ENCODE results near the gene RHOH. TPM values are rescaled to one million over a fixed set of nuclear protein-coding genes. Genes with fewer than 3 reads are reported as not detected.
A peak's percentile ranks its signal among the peaks of the same experiment; 100 is the strongest.

Gene RHOH
- total RNA-seq, 2 experiments from 2014 or later, result 38.2 to 83.2 TPM

DNA sequence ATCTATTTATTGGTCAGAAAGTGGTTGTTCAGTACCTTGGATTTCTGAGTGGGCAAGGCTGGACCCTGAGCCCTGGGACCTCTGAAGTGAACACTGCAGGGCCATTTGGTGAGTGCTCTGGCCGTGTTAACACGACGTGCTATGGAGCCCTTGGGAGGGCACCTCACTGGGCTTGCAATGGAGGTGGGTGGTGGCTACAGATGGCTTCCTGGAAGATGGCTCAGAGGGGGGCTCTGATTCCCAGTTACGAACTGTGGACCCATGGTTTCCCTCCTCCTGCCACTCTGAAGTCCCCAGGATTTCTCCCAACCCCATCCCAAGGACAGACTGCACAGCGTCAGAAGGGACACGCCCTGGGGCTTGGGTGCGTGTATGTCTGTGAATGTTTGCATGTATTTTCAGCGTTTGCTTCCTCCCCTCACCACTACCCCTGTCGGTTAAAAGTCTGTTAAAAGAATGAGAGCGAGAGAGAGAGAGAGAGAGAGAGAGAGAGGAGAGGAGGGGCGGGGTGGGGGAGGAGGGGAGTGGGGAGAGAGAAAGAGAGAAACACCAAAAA lies 3.7 kb upstream of the RHOH start:
- H3K4me1 ChIP-seq (ENCODE audit: insufficient read depth, low read length, poor library complexity, severe bottlenecking), result peaks cover 76% of the 10 kb centered on the region
- POLR2A ChIA-PET, result interaction anchor here (0.5 to 17.3 kb wide), 7 partner anchors 7 to 1765 kb away, joined by 3 to 212 read pairs (median 31); no protein-coding TSS in a partner anchor

DNA sequence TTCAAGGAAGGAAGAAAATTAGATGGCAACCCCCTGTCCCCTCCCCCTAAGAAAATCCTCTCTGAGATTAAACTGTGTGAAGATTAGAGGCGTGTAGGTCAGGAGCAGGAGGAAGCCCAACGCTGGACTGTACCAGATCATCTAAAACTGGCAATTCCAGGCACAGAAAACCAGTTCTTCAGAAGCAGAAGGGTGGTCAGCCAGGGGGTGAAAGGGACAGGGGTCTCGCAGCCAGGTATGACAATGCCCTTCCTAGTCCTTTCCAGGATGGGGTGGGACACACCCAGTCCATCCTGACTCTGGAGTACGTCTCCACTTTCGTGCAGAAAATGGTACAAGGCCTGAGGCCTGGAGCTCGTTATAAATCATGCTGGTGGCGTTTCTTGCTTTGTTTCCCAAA lies 3.3 kb upstream of the RHOH start:
- peak overlapping the region; percentile 93 for H3K27ac ChIP-seq (ENCODE audit: low read depth, low read length, poor library complexity, severe bottlenecking)

More for the DNA sequence above, 3.7 kb upstream of the RHOH start:
- H3K27ac ChIP-seq (ENCODE audit: low read depth, low read length, poor library complexity, severe bottlenecking), result peak overlapping the region; percentile 93
- no peaks in the 10 kb centered on the region for H3K9me3 ChIP-seq (ENCODE audit: low read length)
- peaks cover 12% of the 10 kb centered on the region for H3K36me3 ChIP-seq (ENCODE audit: insufficient read depth, low read length)
- H3K4me3 ChIP-seq (ENCODE audit: low read depth, low read length, poor library complexity, severe bottlenecking), result peak overlapping the region; percentile 79
- no peaks in the 10 kb centered on the region for H3K9me2 ChIP-seq (ENCODE audit: insufficient read depth, low read length)
- peak overlapping the region; percentile 39; the same call in 1 of the 2 replicates for H2AFZ ChIP-seq (ENCODE audit: low read length)
- peak overlapping the region; percentile 84 for H3K4me2 ChIP-seq (ENCODE audit: low read length)
- intact Hi-C loops (cut with micrococcal nuclease; ENCODE audit: unreplicated experiment), result loop anchor here (5.0 to 10.0 kb wide), 3 partner anchors 322 to 1019 kb away; partner anchors contain the start of gene APBB2
- CTCF ChIA-PET (ENCODE audit: unreplicated experiment), result interaction anchor here (1.0 kb wide), 2 partner anchors 9 to 11 kb away, joined by 3 read pairs; no protein-coding TSS in a partner anchor
- no peaks in the 10 kb centered on the region for H4K20me1 ChIP-seq (ENCODE audit: insufficient read depth, low read length)
- TF ChIP-seq EZH2phosphoT487 (IDR thresholded peaks at IDR 0.05; ENCODE audit: borderline replicate concordance, low read depth, low read length), result no peak
- TF ChIP-seq CTCF (conservative IDR thresholded peaks at IDR 0.05; ENCODE audit: low read length), result peak; percentile 37; the same call in 1 of the 2 replicates
- DNase-seq (ENCODE audit: low spot score), result peak; percentile 84
- no TSS peak for BruUV-seq (replicated peaks)
- H3K79me2 ChIP-seq (ENCODE audit: insufficient read depth, low read depth, low read length), result peaks cover 69% of the 10 kb centered on the region

More for the DNA sequence above, 3.3 kb upstream of the RHOH start:
- peak overlapping the region; percentile 79 for H3K4me3 ChIP-seq (ENCODE audit: low read depth, low read length, poor library complexity, severe bottlenecking)
- no peaks in the 10 kb centered on the region for H3K9me3 ChIP-seq (ENCODE audit: low read length)
- peaks cover 74% of the 10 kb centered on the region for H3K79me2 ChIP-seq (ENCODE audit: insufficient read depth, low read depth, low read length)
- no peaks in the 10 kb centered on the region for H3K9me2 ChIP-seq (ENCODE audit: insufficient read depth, low read length)
- CTCF ChIA-PET (ENCODE audit: unreplicated experiment), result interaction anchor here (1.0 kb wide), 2 partner anchors 10 kb away, joined by 3 read pairs; no protein-coding TSS in a partner anchor
- H3K36me3 ChIP-seq (ENCODE audit: insufficient read depth, low read length), result peaks cover 17% of the 10 kb centered on the region
- POLR2A ChIA-PET, result interaction anchor here (0.8 to 17.3 kb wide), 5 partner anchors 7 to 113 kb away, joined by 3 to 212 read pairs (median 31); no protein-coding TSS in a partner anchor
- intact Hi-C loops (cut with micrococcal nuclease; ENCODE audit: unreplicated experiment), result loop anchor here (5.0 to 10.0 kb wide), 3 partner anchors 321 to 1019 kb away; partner anchors contain the start of gene APBB2
- peak overlapping the region; percentile 84 for H3K4me2 ChIP-seq (ENCODE audit: low read length)
- no peak for DNase-seq (ENCODE audit: low spot score)
- BruUV-seq (replicated peaks), result no TSS peak
- no peak overlapping the region; the same call in 1 of the 2 replicates for H2AFZ ChIP-seq (ENCODE audit: low read length)
- peaks cover 2% of the 10 kb centered on the region; the same call in 1 of the 2 replicates for H4K20me1 ChIP-seq (ENCODE audit: insufficient read depth, low read length)
- TF ChIP-seq EZH2phosphoT487 (IDR thresholded peaks at IDR 0.05; ENCODE audit: borderline replicate concordance, low read depth, low read length) (no peak), CTCF (conservative IDR thresholded peaks at IDR 0.05; ENCODE audit: low read length) (no peak)
- H3K4me1 ChIP-seq (ENCODE audit: insufficient read depth, low read length, poor library complexity, severe bottlenecking), result peaks cover 71% of the 10 kb centered on the region

Data from OCI-LY7 (cell line).